HEK293T (cell line): ENCODE data around the gene CDC42BPG.

Source experiments
- CTCF ChIA-PET: fragments of 350-600 bp; formaldehyde crosslinking; extraction: SDS; loops from one replicate; lab custom pipeline; 2021; ENCODE audit warnings: antibody characterized with exemption, inconsistent platforms; lab: Yijun Ruan, JAX
- POLR2A ChIA-PET: fragments of 350-600 bp; formaldehyde crosslinking; extraction: SDS; loops from one replicate; lab custom pipeline; 2020; ENCODE audit warnings: antibody characterized with exemption, inconsistent platforms; lab: Yijun Ruan, JAX
- DNase-seq: peaks from one replicate; pipeline ENCODE4 v3.0.0; 2012; ENCODE audit warnings: mixed read lengths; ENCODE audit errors: extremely low spot score
- ARNT ChIP-seq: fragments of 450-650 bp; IDR thresholded peaks from 2 replicates; pipeline ENCODE4 v1.6.1; 2017; ENCODE audit warnings: mild to moderate bottlenecking
- BHLHE40 ChIP-seq: fragments of 450-650 bp; IDR thresholded peaks from 2 replicates; pipeline ENCODE4 v1.6.1; 2016; ENCODE audit warnings: mild to moderate bottlenecking, moderate library complexity, borderline replicate concordance
- CTBP1 ChIP-seq: fragments of 450-650 bp; IDR thresholded peaks from 2 replicates; pipeline ENCODE4 v1.6.1; 2016; ENCODE audit warnings: borderline replicate concordance
- ELF4 ChIP-seq: fragments of 450-650 bp; IDR thresholded peaks from 2 replicates; pipeline ENCODE4 v1.6.1; 2017; ENCODE audit warnings: antibody characterized with exemption
- FOXA1 ChIP-seq: fragments of 450-650 bp; IDR thresholded peaks from 2 replicates; pipeline ENCODE4 v1.6.1; 2016; ENCODE audit warnings: mild to moderate bottlenecking
- FOXK2 ChIP-seq: fragments of 450-650 bp; IDR thresholded peaks from 2 replicates; pipeline ENCODE4 v1.6.1; 2016; ENCODE audit warnings: mild to moderate bottlenecking
- FOXM1 ChIP-seq: fragments of 450-650 bp; IDR thresholded peaks from 2 replicates; pipeline ENCODE4 v1.6.1; 2017; ENCODE audit warnings: mild to moderate bottlenecking, borderline replicate concordance
- HDGF ChIP-seq: fragments of 450-650 bp; IDR thresholded peaks from 2 replicates; pipeline ENCODE4 v1.6.1; 2017; ENCODE audit warnings: antibody characterized with exemption, borderline replicate concordance
- L3MBTL2 ChIP-seq: fragments of 450-650 bp; conservative IDR thresholded peaks from 2 replicates; pipeline ENCODE4 v1.6.1; 2016; ENCODE audit warnings: mild to moderate bottlenecking
- LEF1 ChIP-seq: fragments of 450-650 bp; IDR thresholded peaks from 2 replicates; pipeline ENCODE4 v1.6.1; 2017; ENCODE audit warnings: mild to moderate bottlenecking, borderline replicate concordance
- NFRKB ChIP-seq: fragments of 450-650 bp; IDR thresholded peaks from 2 replicates; pipeline ENCODE4 v1.6.1; 2016; ENCODE audit warnings: mild to moderate bottlenecking, moderate library complexity
- PKNOX1 ChIP-seq: fragments of 450-650 bp; IDR thresholded peaks from 2 replicates; pipeline ENCODE4 v1.6.1; 2016
- SP1 ChIP-seq: fragments of 450-650 bp; IDR thresholded peaks from 2 replicates; pipeline ENCODE4 v1.6.1; 2017
- SUZ12 ChIP-seq: fragments of 450-650 bp; IDR thresholded peaks from 2 replicates; pipeline ENCODE4 v1.6.1; 2016; ENCODE audit warnings: mild to moderate bottlenecking
- TARDBP ChIP-seq: fragments of 450-650 bp; IDR thresholded peaks from 2 replicates; pipeline ENCODE4 v1.6.1; 2016
- ZNF384 ChIP-seq: fragments of 450-650 bp; IDR thresholded peaks from 2 replicates; pipeline ENCODE4 v1.6.1; 2016

Gene CDC42BPG

GRCh38 chr11:64843686-64844329, 645 bp downstream of the CDC42BPG start:
- no peak for TF ChIP-seq SP1
- no peak for TF ChIP-seq SUZ12
- no peak for TF ChIP-seq ARNT
- no peak for TF ChIP-seq BHLHE40
- no peak for TF ChIP-seq ZNF384
- TF ChIP-seq ELF4, result no peak
- TF ChIP-seq FOXK2, result no peak
- no peak for TF ChIP-seq HDGF
- TF ChIP-seq FOXM1, result no peak
- TF ChIP-seq TARDBP, result no peak
- TF ChIP-seq L3MBTL2, result no peak
- no peak for TF ChIP-seq PKNOX1
- no peak for TF ChIP-seq FOXA1
- no peak for TF ChIP-seq NFRKB
- no peak for TF ChIP-seq LEF1
- POLR2A ChIA-PET, result interaction anchor here (1.0 to 1.6 kb wide), 2 partner anchors 9 to 12 kb away, joined by 3 to 5 read pairs; no protein-coding TSS in a partner anchor
- no peak for DNase-seq
- CTCF ChIA-PET, result interaction anchor here (0.9 to 1.1 kb wide), 6 partner anchors 9 to 49 kb away, joined by 3 to 6 read pairs (median 5); no protein-coding TSS in a partner anchor

GRCh38 chr11:64842851-64843685, 1.4 kb downstream of the CDC42BPG start:
- ChIA-PET POLR2A (interaction anchor here (1.0 to 1.6 kb wide), 3 partner anchors 10 to 64 kb away, joined by 3 to 5 read pairs (median 4); partner anchors contain the start of gene SF1), CTCF (interaction anchor here (0.9 kb wide), 1 partner anchor 9 kb away, joined by 3 read pairs; no protein-coding TSS in a partner anchor)
- no peak for TF ChIP-seq ELF4
- TF ChIP-seq FOXA1, result no peak
- TF ChIP-seq FOXK2, result no peak
- DNase-seq, result no peak

GRCh38 chr11:64842366-64842759, 2.1 kb downstream of the CDC42BPG start:
- DNase-seq, result no peak
- ChIA-PET CTCF (interaction anchor here (0.6 kb wide), 1 partner anchor 237 kb away, joined by 3 read pairs; no protein-coding TSS in a partner anchor), POLR2A (interaction anchor here (1.1 kb wide), 1 partner anchor 63 kb away, joined by 4 read pairs; the partner anchor contains the start of gene SF1)
- TF ChIP-seq TARDBP (no peak), L3MBTL2 (no peak)

- TF ChIP-seq FOXK2 (no peak), BHLHE40 (no peak), SP1 (no peak), TARDBP (no peak), CTBP1 (no peak), ZNF384 (no peak), FOXM1 (no peak), L3MBTL2 (no peak), ELF4 (no peak), HDGF (no peak), SUZ12 (no peak), PKNOX1 (no peak), FOXA1 (no peak), LEF1 (no peak), ARNT (no peak), NFRKB (no peak)
- ChIA-PET POLR2A (no interaction called here), CTCF (interaction anchor here (0.6 kb wide), 2 partner anchors 39 to 238 kb away, joined by 3 read pairs; no protein-coding TSS in a partner anchor)
- no peak for DNase-seq
These were observed 2.7 kb downstream of the CDC42BPG start for GRCh38 chr11:64841592-64842365.

DNA sequence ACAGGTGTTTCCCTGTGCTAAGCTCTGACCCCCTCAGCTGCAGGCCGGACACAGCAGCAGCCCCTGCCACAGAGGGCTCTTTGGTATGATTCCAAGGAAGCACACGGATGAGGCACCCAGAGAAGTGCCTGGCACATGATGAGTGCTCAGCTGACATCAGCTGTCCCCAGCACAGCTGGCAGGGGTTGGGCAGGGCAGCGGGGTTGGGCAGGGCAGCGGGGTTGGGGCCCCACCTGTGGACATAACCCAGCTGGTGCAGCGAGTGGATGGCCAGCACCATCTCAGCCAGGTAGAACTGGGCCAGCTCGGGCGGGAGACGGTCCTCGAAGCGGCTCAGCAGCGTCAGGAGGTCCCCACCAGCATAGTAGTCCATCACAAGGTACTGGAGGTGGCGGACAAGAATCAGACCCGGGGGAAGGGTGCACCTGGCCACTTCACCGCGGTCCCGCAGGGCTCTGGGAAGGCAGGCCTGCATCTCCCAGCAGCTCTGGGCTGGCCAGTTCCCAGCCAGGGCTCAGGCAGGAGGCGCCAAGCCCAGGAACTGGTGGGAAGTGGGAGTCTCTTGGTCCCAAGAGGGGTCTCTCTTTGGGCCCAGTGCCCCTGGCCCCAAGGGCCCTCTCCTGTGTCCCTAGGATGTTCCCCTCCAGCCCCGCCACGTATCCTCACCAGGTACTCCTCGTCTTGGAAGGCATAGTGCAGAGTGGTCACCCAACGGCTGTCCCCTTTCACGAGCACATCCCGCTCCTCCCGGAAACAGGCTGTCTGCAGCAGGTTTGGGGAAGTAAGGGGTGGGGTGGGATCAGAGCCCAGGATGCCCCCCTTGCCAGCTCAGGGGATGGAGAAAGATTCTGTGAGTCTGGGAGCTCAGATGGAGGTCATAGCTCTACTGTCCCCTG, 4.3 kb downstream of the CDC42BPG start:
- ChIA-PET CTCF (no interaction called here), POLR2A (no interaction called here)
- no peak for DNase-seq
- no peak for TF ChIP-seq PKNOX1
- no peak for TF ChIP-seq ZNF384
- no peak for TF ChIP-seq LEF1
- TF ChIP-seq FOXA1, result no peak
- TF ChIP-seq TARDBP, result no peak
- no peak for TF ChIP-seq ELF4
